ENCODE data around the gene C16orf86.

C16orf86 gene

GRCh38 chr16:67697422-67698185 is 31.0 kb downstream of the C16orf86 start:
- DNase-seq: no peak

GRCh38 chr16:67699265-67699664 is 32.7 kb downstream of the C16orf86 start:
- no peak for DNase-seq

- no peak for DNase-seq
Measured at GRCh38 chr16:67701420-67701819, 34.8 kb downstream of the C16orf86 start.

- DNase-seq: no peak
Measured at GRCh38 chr16:67702130-67702529, 35.5 kb downstream of the C16orf86 start.

GRCh38 chr16:67703626-67704025 is 37.0 kb downstream of the C16orf86 start:
- no peak for DNase-seq

GRCh38 chr16:67704110-67704509 is 37.5 kb downstream of the C16orf86 start:
- no peak for DNase-seq

- DNase-seq: no peak
Measured at GRCh38 chr16:67707210-67707609, 40.6 kb downstream of the C16orf86 start.

- DNase-seq: no peak
Measured at GRCh38 chr16:67707790-67708189, 41.2 kb downstream of the C16orf86 start.

- no peak for DNase-seq
Measured at GRCh38 chr16:67708368-67708771, 41.8 kb downstream of the C16orf86 start.

- no peak for DNase-seq
Measured at GRCh38 chr16:67709050-67709449, 42.4 kb downstream of the C16orf86 start.

- no peak for DNase-seq
Measured at GRCh38 chr16:67710607-67711006, 44.0 kb downstream of the C16orf86 start.

- DNase-seq: no peak
Measured at GRCh38 chr16:67713647-67714273, 47.1 kb downstream of the C16orf86 start.

GRCh38 chr16:67714522-67714921 is 47.9 kb downstream of the C16orf86 start:
- DNase-seq: no peak

GRCh38 chr16:67716097-67716496 is 49.5 kb downstream of the C16orf86 start:
- no peak for DNase-seq

Measured in activated T-cell treated with anti-CD3 and anti-CD28 coated beads, Interleukin-2, amount 50 U/mL, for 48 hours (primary cell).